Measurements from ENCODE around the gene UBE2C. TPM values are rescaled to one million over a fixed set of nuclear protein-coding genes. Genes with fewer than 3 reads are reported as not detected.
A peak's percentile ranks its signal among the peaks of the same experiment; 100 is the strongest.

Gene UBE2C
- total and polyA plus RNA-seq, 2 experiments from 2014 or later, result 26.7 to 46.9 TPM

DNA sequence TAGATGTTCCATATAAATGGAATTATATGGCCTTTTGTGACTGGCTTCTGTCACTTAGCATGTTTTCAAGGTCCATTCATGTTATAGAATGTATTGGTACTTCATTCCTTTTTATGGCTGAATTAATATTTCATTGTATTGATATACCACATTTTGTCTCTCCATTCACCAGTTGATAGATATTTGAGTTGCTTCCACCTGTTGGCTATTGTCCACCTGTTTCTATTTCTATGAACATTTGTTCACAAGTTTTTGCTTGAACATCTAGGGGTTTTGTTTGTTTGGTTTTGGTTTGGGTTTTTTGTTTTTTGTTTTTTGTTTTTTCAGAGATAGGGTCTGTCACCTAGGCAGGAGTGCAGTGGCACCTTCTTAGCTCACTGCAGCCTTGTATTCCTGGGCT is 44.0 kb upstream of the UBE2C start:
- TF ChIP-seq, protein P1, sequence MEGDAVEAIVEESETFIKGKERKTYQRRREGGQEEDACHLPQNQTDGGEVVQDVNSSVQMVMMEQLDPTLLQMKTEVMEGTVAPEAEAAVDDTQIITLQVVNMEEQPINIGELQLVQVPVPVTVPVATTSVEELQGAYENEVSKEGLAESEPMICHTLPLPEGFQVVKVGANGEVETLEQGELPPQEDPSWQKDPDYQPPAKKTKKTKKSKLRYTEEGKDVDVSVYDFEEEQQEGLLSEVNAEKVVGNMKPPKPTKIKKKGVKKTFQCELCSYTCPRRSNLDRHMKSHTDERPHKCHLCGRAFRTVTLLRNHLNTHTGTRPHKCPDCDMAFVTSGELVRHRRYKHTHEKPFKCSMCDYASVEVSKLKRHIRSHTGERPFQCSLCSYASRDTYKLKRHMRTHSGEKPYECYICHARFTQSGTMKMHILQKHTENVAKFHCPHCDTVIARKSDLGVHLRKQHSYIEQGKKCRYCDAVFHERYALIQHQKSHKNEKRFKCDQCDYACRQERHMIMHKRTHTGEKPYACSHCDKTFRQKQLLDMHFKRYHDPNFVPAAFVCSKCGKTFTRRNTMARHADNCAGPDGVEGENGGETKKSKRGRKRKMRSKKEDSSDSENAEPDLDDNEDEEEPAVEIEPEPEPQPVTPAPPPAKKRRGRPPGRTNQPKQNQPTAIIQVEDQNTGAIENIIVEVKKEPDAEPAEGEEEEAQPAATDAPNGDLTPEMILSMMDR (IDR thresholded peaks at IDR 0.05; ENCODE audit: poor library complexity), result no peak
- no peak for TF ChIP-seq EZH2 (IDR thresholded peaks at IDR 0.05; ENCODE audit: borderline replicate concordance)
- no peak for TF ChIP-seq EZH2phosphoT487 (IDR thresholded peaks at IDR 0.05; ENCODE audit: low read depth, severe bottlenecking, unreplicated experiment)
- H3K9me2 ChIP-seq (replicated peaks; ENCODE audit: insufficient read depth), result no peaks in the 10 kb centered on the region
- no peak overlapping the region for H3K4me3 ChIP-seq
- no peaks in the 10 kb centered on the region for H4K20me1 ChIP-seq (ENCODE audit: insufficient read depth, poor library complexity, severe bottlenecking)
- H3K36me3 ChIP-seq (replicated peaks; ENCODE audit: insufficient read depth, low read depth), result no peaks in the 10 kb centered on the region
- no peaks in the 10 kb centered on the region for H3K79me2 ChIP-seq
- no peak overlapping the region for H3K4me2 ChIP-seq
- peaks cover 7% of the 10 kb centered on the region for H3K4me1 ChIP-seq (ENCODE audit: insufficient read depth)
- H2AFZ ChIP-seq, result no peak overlapping the region
- no peaks in the 10 kb centered on the region for H3K27me3 ChIP-seq
- H3K9me3 ChIP-seq (ENCODE audit: low read depth), result no peaks in the 10 kb centered on the region
- no peak for DNase-seq (ENCODE audit: low spot score)
- no peak overlapping the region for H3K27ac ChIP-seq

DNA sequence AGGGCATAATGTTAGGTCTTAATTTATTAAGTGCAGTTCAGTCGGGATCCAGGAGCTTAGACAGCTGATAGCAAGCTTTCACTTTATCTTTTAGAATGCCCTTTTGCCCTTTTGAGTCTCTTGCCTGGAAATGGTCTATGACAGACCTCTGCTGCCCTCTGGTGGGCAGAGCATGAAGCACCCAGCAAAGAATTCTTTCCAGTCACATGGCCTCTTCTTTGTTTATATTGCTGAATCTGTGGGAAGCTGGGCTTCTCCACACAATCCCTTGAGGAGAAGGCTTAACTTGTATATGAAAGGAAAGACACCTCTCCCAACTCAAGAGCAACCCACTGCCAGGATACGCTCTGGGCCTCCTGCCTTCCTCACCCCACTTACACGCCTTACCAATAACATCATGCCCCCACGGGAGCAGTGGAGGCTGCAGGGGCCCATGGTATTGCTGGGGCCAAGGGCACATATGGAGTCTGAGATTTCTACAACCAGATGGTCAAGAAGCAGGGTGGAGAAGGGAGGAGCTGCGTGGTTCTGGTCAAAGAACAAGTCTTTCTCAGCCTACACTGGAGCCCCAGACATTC is 41.2 kb upstream of the UBE2C start:
- no peaks in the 10 kb centered on the region for H3K27me3 ChIP-seq
- DNase-seq (ENCODE audit: low spot score), result peak; percentile 88
- H3K4me3 ChIP-seq, result no peak overlapping the region
- TF ChIP-seq EZH2phosphoT487 (IDR thresholded peaks at IDR 0.05; ENCODE audit: low read depth, severe bottlenecking, unreplicated experiment), result no peak
- TF ChIP-seq, protein P1 (IDR thresholded peaks at IDR 0.05; ENCODE audit: poor library complexity), result peak; percentile 100
- no peaks in the 10 kb centered on the region for H3K9me2 ChIP-seq (replicated peaks; ENCODE audit: insufficient read depth)
- peak overlapping the region; percentile 50 for H2AFZ ChIP-seq
- H3K27ac ChIP-seq, result peak overlapping the region; percentile 4
- H3K4me2 ChIP-seq, result peak overlapping the region; percentile 8
- no peaks in the 10 kb centered on the region for H3K36me3 ChIP-seq (replicated peaks; ENCODE audit: insufficient read depth, low read depth)
- H3K4me1 ChIP-seq (ENCODE audit: insufficient read depth), result peaks cover 7% of the 10 kb centered on the region
- WGBS (ENCODE audit: low lambda C conversion rate, missing lambda C conversion rate), result 37% methylated on average over 5 of the region's 5 CpGs
- no peaks in the 10 kb centered on the region for H3K9me3 ChIP-seq (ENCODE audit: low read depth)
- no peaks in the 10 kb centered on the region for H4K20me1 ChIP-seq (ENCODE audit: insufficient read depth, poor library complexity, severe bottlenecking)
- no peaks in the 10 kb centered on the region for H3K79me2 ChIP-seq

DNA sequence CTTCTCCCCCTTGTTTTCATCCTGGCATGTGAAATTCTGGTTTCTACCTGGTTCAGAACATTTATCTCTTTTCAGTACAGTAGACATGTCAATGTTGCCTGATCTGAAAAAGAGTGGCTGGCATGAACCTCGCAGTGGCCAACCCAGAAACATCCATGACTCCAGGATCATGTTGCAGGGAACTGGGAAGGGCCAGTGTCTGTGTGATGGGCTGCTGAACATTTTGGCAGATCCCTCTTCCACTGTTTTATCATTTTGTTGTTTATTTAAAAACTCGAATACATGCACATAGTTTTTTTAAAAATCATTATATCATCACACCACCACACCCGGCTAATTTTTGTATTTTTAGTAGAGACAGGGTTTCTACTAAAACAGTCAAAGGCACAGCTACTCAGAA is 39.8 kb upstream of the UBE2C start:
- TF ChIP-seq EZH2phosphoT487 (IDR thresholded peaks at IDR 0.05; ENCODE audit: low read depth, severe bottlenecking, unreplicated experiment), result no peak
- TF ChIP-seq, protein P1 (IDR thresholded peaks at IDR 0.05; ENCODE audit: poor library complexity), result no peak
- no peak for TF ChIP-seq EZH2 (IDR thresholded peaks at IDR 0.05; ENCODE audit: borderline replicate concordance)
- H3K4me2 ChIP-seq, result no peak overlapping the region
- no peaks in the 10 kb centered on the region for H3K27me3 ChIP-seq
- H3K9me3 ChIP-seq (ENCODE audit: low read depth), result no peaks in the 10 kb centered on the region
- no peak overlapping the region for H3K4me3 ChIP-seq
- no peak overlapping the region for H2AFZ ChIP-seq
- H3K79me2 ChIP-seq, result peaks cover 4% of the 10 kb centered on the region
- no peaks in the 10 kb centered on the region for H3K9me2 ChIP-seq (replicated peaks; ENCODE audit: insufficient read depth)
- H3K27ac ChIP-seq, result no peak overlapping the region
- H3K36me3 ChIP-seq (replicated peaks; ENCODE audit: insufficient read depth, low read depth), result no peaks in the 10 kb centered on the region
- H3K4me1 ChIP-seq (ENCODE audit: insufficient read depth), result peaks cover 7% of the 10 kb centered on the region
- 77% methylated on average over 3 of the region's 3 CpGs for WGBS (ENCODE audit: low lambda C conversion rate, missing lambda C conversion rate)
- H4K20me1 ChIP-seq (ENCODE audit: insufficient read depth, poor library complexity, severe bottlenecking), result no peaks in the 10 kb centered on the region
- DNase-seq (ENCODE audit: low spot score), result no peak

DNA sequence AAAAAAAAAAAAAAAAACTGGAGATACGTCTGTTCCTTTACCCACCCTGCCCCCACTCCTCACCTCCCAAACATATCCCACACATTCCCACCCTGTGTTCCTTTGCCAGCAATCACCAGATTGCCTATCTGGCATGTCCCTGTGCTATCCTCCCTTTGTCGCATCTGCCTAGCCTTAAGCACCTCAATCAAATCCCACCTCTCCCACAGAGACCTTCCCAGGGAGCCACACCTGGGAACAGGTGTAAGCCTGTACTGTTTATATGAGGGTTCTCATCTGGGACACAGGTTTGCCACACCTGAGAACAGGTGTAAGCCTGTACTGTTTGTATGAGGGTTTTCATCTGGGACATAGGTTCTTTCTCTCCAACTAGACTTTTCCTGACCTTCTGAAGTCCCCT is 37.5 kb upstream of the UBE2C start:
- DNase-seq (ENCODE audit: low spot score), result no peak
- H3K9me3 ChIP-seq (ENCODE audit: low read depth), result no peaks in the 10 kb centered on the region
- no peak overlapping the region for H3K27ac ChIP-seq
- no peak overlapping the region for H2AFZ ChIP-seq
- H3K27me3 ChIP-seq, result no peaks in the 10 kb centered on the region
- H3K79me2 ChIP-seq, result peaks cover 4% of the 10 kb centered on the region
- no peak overlapping the region for H3K4me3 ChIP-seq
- 85% methylated on average over 1 of the region's 2 CpGs for WGBS (ENCODE audit: low lambda C conversion rate, missing lambda C conversion rate)
- H3K4me2 ChIP-seq, result no peak overlapping the region
- no peaks in the 10 kb centered on the region for H3K9me2 ChIP-seq (replicated peaks; ENCODE audit: insufficient read depth)
- H4K20me1 ChIP-seq (ENCODE audit: insufficient read depth, poor library complexity, severe bottlenecking), result no peaks in the 10 kb centered on the region
- no peaks in the 10 kb centered on the region for H3K36me3 ChIP-seq (replicated peaks; ENCODE audit: insufficient read depth, low read depth)
- H3K4me1 ChIP-seq (ENCODE audit: insufficient read depth), result peaks cover 26% of the 10 kb centered on the region
- TF ChIP-seq, protein P1 (IDR thresholded peaks at IDR 0.05; ENCODE audit: poor library complexity), result no peak
- TF ChIP-seq EZH2 (IDR thresholded peaks at IDR 0.05; ENCODE audit: borderline replicate concordance) (no peak), EZH2phosphoT487 (IDR thresholded peaks at IDR 0.05; ENCODE audit: low read depth, severe bottlenecking, unreplicated experiment) (no peak)

Measured in hepatocyte (in vitro differentiated cells).